ENCODE measurements around the gene NPPC.
A peak's percentile ranks its signal among the peaks of the same experiment; 100 is the strongest.

Gene NPPC

GRCh38 chr2:231970461-231970860 is 44.3 kb upstream of the NPPC start:
- TF ChIP-seq CREB5 (CRISPR knock-in tag; IDR thresholded peaks at IDR 0.05; ENCODE audit: low read depth) (no peak), ZFP3 (CRISPR knock-in tag; IDR thresholded peaks at IDR 0.05) (no peak)
- ATAC-seq, result no peak

DNA sequence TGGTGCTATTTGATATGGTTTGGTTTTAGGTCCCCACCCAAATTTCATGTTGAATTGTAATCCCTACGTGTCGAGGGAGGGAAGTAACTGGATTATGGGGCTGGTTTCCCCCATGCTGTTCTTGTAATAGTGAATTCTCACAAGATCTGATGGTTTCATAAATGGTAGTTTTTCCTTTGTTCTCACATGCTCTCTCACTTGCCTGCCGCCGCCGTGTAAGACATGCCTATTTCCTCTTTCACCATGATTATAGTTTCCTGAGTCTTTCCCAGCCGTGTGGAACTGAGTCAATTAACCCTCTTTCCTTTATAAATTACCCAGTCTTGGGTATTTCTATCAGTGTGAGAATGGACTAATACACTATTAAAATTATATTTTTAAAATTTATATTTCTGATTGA is 42.6 kb upstream of the NPPC start:
- no peak for TF ChIP-seq ARNTL (CRISPR knock-in tag; IDR thresholded peaks at IDR 0.05; ENCODE audit: borderline replicate concordance, low read depth)
- TF ChIP-seq ZNF8 (CRISPR knock-in tag; IDR thresholded peaks at IDR 0.05), result no peak
- TF ChIP-seq, protein P1, sequence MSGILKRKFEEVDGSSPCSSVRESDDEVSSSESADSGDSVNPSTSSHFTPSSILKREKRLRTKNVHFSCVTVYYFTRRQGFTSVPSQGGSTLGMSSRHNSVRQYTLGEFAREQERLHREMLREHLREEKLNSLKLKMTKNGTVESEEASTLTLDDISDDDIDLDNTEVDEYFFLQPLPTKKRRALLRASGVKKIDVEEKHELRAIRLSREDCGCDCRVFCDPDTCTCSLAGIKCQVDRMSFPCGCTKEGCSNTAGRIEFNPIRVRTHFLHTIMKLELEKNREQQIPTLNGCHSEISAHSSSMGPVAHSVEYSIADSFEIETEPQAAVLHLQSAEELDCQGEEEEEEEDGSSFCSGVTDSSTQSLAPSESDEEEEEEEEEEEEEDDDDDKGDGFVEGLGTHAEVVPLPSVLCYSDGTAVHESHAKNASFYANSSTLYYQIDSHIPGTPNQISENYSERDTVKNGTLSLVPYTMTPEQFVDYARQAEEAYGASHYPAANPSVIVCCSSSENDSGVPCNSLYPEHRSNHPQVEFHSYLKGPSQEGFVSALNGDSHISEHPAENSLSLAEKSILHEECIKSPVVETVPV (CRISPR knock-in tag; IDR thresholded peaks at IDR 0.05), result no peak
- no peak for TF ChIP-seq RARB (CRISPR knock-in tag; IDR thresholded peaks at IDR 0.05)
- no peak for TF ChIP-seq PATZ1 (CRISPR knock-in tag; IDR thresholded peaks at IDR 0.05; ENCODE audit: borderline replicate concordance)
- no peak for TF ChIP-seq ZFP30 (CRISPR knock-in tag; IDR thresholded peaks at IDR 0.05)
- TF ChIP-seq ZC3H10 (CRISPR knock-in tag; IDR thresholded peaks at IDR 0.05), result no peak
- TF ChIP-seq CSDC2 (CRISPR knock-in tag; IDR thresholded peaks at IDR 0.05), result no peak
- ATAC-seq, result no peak

DNA sequence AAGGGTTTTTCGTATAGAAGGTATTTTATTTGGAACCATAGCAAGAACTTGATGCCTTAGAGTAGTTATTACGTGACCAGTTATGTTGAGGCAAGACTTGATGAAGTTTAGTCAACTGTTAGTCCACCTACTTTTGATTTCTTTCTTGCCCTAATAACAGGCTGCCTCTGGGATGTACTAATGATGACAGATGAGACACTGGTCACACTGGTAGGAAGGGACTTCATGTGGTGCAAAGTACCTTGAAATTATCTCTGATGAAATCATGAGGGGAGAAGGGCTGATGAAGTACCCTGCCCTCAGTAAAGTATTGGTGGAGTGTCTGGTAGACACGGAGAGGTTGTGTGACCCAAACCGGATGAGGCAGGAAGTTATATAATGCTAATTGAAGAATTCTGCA is 40.7 kb upstream of the NPPC start:
- no peak for ATAC-seq
- TF ChIP-seq SNAI2 (CRISPR knock-in tag; IDR thresholded peaks at IDR 0.05) (no peak), OSR1 (CRISPR knock-in tag; IDR thresholded peaks at IDR 0.05) (no peak)

DNA sequence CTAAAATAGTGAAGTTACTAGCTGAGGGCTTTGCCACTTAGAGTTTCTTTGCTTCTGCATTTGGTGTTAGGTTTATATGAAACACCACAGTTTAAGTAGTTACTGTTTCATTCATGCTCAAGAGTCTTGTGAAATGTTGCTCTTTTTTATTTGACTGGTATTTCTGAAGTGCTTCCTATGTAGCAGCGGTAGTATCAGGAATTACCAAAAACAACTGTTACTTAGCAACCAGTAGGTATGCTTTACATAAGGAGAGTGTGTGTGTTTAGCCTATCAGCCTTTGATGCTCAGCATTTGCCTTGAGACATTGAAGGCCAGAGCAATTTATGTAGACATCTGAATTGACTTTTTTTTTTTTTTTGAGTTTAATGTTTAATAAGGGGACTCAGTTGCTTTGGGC is 38.9 kb upstream of the NPPC start:
- ATAC-seq, result no peak
- TF ChIP-seq, protein P1 (CRISPR knock-in tag; IDR thresholded peaks at IDR 0.05), result no peak

- TF ChIP-seq ZNF70 (CRISPR knock-in tag; IDR thresholded peaks at IDR 0.05), result no peak
- TF ChIP-seq ARNTL (CRISPR knock-in tag; IDR thresholded peaks at IDR 0.05; ENCODE audit: borderline replicate concordance, low read depth), result no peak
- TF ChIP-seq BACH2 (CRISPR knock-in tag; IDR thresholded peaks at IDR 0.05; ENCODE audit: borderline replicate concordance), result no peak
- TF ChIP-seq, protein P2, sequence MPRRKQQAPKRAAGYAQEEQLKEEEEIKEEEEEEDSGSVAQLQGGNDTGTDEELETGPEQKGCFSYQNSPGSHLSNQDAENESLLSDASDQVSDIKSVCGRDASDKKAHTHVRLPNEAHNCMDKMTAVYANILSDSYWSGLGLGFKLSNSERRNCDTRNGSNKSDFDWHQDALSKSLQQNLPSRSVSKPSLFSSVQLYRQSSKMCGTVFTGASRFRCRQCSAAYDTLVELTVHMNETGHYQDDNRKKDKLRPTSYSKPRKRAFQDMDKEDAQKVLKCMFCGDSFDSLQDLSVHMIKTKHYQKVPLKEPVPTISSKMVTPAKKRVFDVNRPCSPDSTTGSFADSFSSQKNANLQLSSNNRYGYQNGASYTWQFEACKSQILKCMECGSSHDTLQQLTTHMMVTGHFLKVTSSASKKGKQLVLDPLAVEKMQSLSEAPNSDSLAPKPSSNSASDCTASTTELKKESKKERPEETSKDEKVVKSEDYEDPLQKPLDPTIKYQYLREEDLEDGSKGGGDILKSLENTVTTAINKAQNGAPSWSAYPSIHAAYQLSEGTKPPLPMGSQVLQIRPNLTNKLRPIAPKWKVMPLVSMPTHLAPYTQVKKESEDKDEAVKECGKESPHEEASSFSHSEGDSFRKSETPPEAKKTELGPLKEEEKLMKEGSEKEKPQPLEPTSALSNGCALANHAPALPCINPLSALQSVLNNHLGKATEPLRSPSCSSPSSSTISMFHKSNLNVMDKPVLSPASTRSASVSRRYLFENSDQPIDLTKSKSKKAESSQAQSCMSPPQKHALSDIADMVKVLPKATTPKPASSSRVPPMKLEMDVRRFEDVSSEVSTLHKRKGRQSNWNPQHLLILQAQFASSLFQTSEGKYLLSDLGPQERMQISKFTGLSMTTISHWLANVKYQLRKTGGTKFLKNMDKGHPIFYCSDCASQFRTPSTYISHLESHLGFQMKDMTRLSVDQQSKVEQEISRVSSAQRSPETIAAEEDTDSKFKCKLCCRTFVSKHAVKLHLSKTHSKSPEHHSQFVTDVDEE (CRISPR knock-in tag; IDR thresholded peaks at IDR 0.05), result peak; percentile 61; the same call in 1 of the 2 replicates
- TF ChIP-seq ZFP3 (CRISPR knock-in tag; IDR thresholded peaks at IDR 0.05), result peak; percentile 51; the same call in 1 of the 2 replicates
- TF ChIP-seq TOX (CRISPR knock-in tag; IDR thresholded peaks at IDR 0.05; ENCODE audit: borderline replicate concordance), result no peak
- TF ChIP-seq, protein P3, sequence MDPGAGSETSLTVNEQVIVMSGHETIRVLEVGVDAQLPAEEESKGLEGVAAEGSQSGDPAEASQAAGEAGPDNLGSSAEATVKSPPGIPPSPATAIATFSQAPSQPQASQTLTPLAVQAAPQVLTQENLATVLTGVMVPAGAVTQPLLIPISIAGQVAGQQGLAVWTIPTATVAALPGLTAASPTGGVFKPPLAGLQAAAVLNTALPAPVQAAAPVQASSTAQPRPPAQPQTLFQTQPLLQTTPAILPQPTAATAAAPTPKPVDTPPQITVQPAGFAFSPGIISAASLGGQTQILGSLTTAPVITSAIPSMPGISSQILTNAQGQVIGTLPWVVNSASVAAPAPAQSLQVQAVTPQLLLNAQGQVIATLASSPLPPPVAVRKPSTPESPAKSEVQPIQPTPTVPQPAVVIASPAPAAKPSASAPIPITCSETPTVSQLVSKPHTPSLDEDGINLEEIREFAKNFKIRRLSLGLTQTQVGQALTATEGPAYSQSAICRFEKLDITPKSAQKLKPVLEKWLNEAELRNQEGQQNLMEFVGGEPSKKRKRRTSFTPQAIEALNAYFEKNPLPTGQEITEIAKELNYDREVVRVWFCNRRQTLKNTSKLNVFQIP (CRISPR knock-in tag; IDR thresholded peaks at IDR 0.05; ENCODE audit: borderline replicate concordance, low read depth), result no peak
- TF ChIP-seq ZC3H10 (CRISPR knock-in tag; IDR thresholded peaks at IDR 0.05), result no peak
- TF ChIP-seq ZFP30 (CRISPR knock-in tag; IDR thresholded peaks at IDR 0.05), result no peak
- no peak for TF ChIP-seq PPARA (CRISPR knock-in tag; IDR thresholded peaks at IDR 0.05; ENCODE audit: borderline replicate concordance)
- no peak; the same call in 1 of the 2 replicates for TF ChIP-seq TCF4 (CRISPR knock-in tag; IDR thresholded peaks at IDR 0.05; ENCODE audit: borderline replicate concordance)
- TF ChIP-seq ESRRG (CRISPR knock-in tag; IDR thresholded peaks at IDR 0.05), result no peak
- no peak for TF ChIP-seq OSR1 (CRISPR knock-in tag; IDR thresholded peaks at IDR 0.05)
- ATAC-seq, result peak; percentile 98
Observed at GRCh38 chr2:231961349-231962166, 35.4 kb upstream of the NPPC start, which contains the start of gene DIS3L2. Gene DIS3L2 (plus strand): TSS chr2:231961713. CDS start chr2:232014928, 53,215 bp downstream.

Data from SK-N-SH treated with all-trans-retinoic acid at 6 μM for 48 hours (cell line).